PFSK-1 (cell line): Measurements from ENCODE around the gene ABLIM2.

ENCODE experiments used
- FOXP2 ChIP-seq: optimal IDR thresholded peaks from 2 replicates; pipeline ENCODE3; 2011; ENCODE audit warnings: borderline replicate concordance, control low read depth, inconsistent platforms; ENCODE audit not compliant: insufficient read depth; ENCODE audit errors: extremely low read length, extremely low read depth
- POLR2AphosphoS5 ChIP-seq: IDR thresholded peaks from 2 replicates; pipeline ENCODE4 v1.6.1; 2012; ENCODE audit warnings: low read depth, mild to moderate bottlenecking, control low read depth, low read length, moderate library complexity
- REST ChIP-seq, 2 experiments: IDR thresholded peaks; 2 replicates each; pipeline versions ENCODE4 v1.6.1 to v1.8.0; 2011 to 2012; ENCODE audit warnings: low read depth in 2 of 2, low read length in 2 of 2, control low read depth in 1 of 2, inconsistent platforms in 1 of 2, mild to moderate bottlenecking in 1 of 2, moderate library complexity in 1 of 2; ENCODE audit not compliant: insufficient read depth in 1 of 2
- SIN3A ChIP-seq: IDR thresholded peaks from 2 replicates; pipeline ENCODE4 v1.6.1; 2012; ENCODE audit warnings: mild to moderate bottlenecking, low read length, moderate library complexity, borderline replicate concordance; ENCODE audit not compliant: insufficient read depth
- TAF1 ChIP-seq: IDR thresholded peaks from 2 replicates; pipeline ENCODE4 v1.6.1; 2012; ENCODE audit warnings: low read length, control low read depth, borderline replicate concordance; ENCODE audit not compliant: insufficient read depth

ABLIM2 gene

GRCh38 chr4:8097141-8097541 is 61.5 kb downstream of the ABLIM2 start:
- TF ChIP-seq POLR2AphosphoS5 (no peak), SIN3A (no peak), REST (IDR thresholded peaks at IDR 0.05; ENCODE audit: insufficient read depth in 1 of 2, low read depth in 2 of 2, low read length in 2 of 2) (no peak), FOXP2 (no peak), TAF1 (no peak)

DNA sequence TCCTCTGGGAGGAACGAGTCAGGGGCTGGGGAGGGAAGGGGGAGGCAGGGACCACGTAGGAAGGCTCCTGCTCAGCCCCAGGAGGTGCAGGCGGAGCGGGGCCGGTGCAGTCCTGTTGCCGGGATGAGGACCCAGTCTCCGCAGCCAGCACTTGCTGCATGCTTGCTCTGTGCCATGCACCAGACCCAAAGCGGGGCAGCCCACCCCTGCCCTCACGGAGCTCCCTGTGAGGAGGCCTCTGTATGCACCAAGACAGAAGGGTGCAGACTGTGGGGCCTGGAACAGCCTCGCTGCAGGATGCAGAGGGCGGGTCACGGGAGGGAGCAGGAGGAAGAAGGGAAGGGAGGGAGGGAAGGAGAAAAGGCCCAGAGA is 61.9 kb downstream of the ABLIM2 start:
- TF ChIP-seq SIN3A (no peak), REST (IDR thresholded peaks at IDR 0.05; ENCODE audit: insufficient read depth in 1 of 2, low read depth in 2 of 2, low read length in 2 of 2) (no peak), FOXP2 (no peak), TAF1 (no peak), POLR2AphosphoS5 (no peak)

DNA sequence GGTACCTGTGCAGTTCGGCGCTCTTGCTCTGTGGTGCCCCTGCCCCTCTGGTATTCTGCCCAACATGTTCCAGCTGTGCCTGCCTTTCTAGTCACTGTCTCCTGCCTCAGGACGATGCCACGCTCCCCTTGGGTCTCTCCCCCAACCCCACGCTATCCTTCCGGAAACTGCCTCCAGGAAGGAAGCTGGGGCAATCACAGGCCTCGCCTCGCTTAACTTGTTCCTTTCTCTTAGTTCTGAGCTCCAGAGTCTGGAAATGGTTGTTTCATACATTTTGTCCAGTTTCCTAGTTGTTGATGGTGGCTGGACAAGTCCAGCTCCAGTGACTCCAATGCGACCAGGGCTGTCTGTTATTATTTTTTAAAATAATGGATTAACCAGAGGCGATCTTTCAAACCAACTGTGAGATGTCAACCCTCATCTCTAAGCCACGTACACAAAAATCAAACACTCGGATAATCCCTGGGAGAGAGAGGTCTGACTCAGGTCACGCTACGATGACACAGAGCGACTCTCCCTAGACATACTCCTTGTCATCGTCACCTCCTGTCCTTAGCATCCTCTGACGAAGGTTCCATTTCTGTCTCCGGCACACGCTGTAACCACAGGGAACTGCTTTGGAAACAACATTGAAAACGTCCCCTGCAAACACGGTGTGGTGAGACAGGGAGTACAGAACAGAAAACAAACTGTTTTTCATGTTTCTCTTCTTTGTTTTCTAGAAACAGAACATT is 62.5 kb downstream of the ABLIM2 start:
- TF ChIP-seq REST (IDR thresholded peaks at IDR 0.05; ENCODE audit: insufficient read depth in 1 of 2, low read depth in 2 of 2, low read length in 2 of 2), result no peak
- TF ChIP-seq SIN3A, result no peak
- TF ChIP-seq TAF1, result no peak
- no peak for TF ChIP-seq FOXP2
- no peak for TF ChIP-seq POLR2AphosphoS5

DNA sequence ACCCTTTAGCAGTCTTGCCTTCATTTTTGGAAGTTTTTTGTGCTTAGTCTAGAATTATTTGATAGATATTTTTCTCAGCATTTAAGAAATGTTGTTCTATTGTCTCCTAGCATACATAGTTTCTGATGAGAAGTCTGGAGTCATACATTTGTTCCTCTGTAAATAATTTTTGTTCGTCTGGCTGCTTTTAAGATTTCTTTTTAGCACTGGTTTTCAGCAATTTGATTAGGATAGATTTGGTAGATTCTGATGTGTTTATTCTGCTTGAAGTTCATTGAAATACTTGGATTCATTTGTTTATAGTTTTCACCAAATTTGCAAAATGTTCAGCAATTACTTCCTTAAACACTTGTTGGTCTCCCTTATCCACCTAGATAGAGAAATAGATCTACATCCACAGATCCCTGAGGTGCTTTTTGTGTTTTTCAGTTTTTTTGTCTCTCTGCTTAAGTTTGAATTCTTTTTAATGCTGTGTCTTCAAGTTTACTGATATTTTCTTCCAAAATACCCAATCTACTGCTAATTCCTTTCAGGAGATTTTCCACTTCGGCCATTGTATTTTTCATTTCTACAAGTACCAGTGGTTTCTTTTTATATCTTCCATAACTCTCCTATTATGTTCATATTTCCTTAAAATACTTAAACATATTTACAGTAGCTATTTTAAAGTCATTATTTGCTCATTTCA is 64.9 kb downstream of the ABLIM2 start:
- TF ChIP-seq REST (IDR thresholded peaks at IDR 0.05; ENCODE audit: insufficient read depth in 1 of 2, low read depth in 2 of 2, low read length in 2 of 2) (no peak), TAF1 (no peak), SIN3A (no peak), POLR2AphosphoS5 (no peak), FOXP2 (no peak)
